GM19463 (cell line): Measurements from ENCODE around the gene SYMPK.

Experiments
- ATAC-seq: cut with Tn5 transposase; IDR thresholded peaks from one replicate; pipeline ENCODE4 v1.9.1; 2021; ENCODE audit warnings: mild to moderate bottlenecking, moderate library complexity; ENCODE audit not compliant: unreplicated experiment

SYMPK gene

GRCh38 chr19:45826934-45827333, 36.0 kb downstream of the SYMPK start:
- no peak for ATAC-seq

GRCh38 chr19:45825917-45826893, 36.7 kb downstream of the SYMPK start:
- no peak for ATAC-seq

GRCh38 chr19:45825263-45825605, 37.7 kb downstream of the SYMPK start:
- ATAC-seq, result no peak

GRCh38 chr19:45824531-45825262, 38.2 kb downstream of the SYMPK start:
- no peak for ATAC-seq

- no peak for ATAC-seq
These were observed 38.9 kb downstream of the SYMPK start for GRCh38 chr19:45824041-45824471.

GRCh38 chr19:45823182-45823581, 39.8 kb downstream of the SYMPK start:
- no peak for ATAC-seq

- no peak for ATAC-seq
These were observed 40.2 kb downstream of the SYMPK start for GRCh38 chr19:45822716-45823115.

GRCh38 chr19:45821570-45821969, 41.4 kb downstream of the SYMPK start:
- no peak for ATAC-seq

GRCh38 chr19:45821103-45821521, 41.8 kb downstream of the SYMPK start:
- no peak for ATAC-seq

GRCh38 chr19:45820413-45821102, 42.4 kb downstream of the SYMPK start:
- no peak for ATAC-seq

- no peak for ATAC-seq
These were observed 43.2 kb downstream of the SYMPK start for GRCh38 chr19:45819769-45820168.

GRCh38 chr19:45817725-45818301, 45.1 kb downstream of the SYMPK start:
- ATAC-seq, result no peak

- ATAC-seq, result peak; percentile 92
These were observed 45.8 kb downstream of the SYMPK start for GRCh38 chr19:45817010-45817724.

GRCh38 chr19:45816236-45817009, 46.5 kb downstream of the SYMPK start:
- no peak for ATAC-seq

GRCh38 chr19:45815481-45816216, 47.3 kb downstream of the SYMPK start:
- ATAC-seq, result no peak

- ATAC-seq, result no peak
These were observed 48.0 kb downstream of the SYMPK start, which contains the start of gene RSPH6A for GRCh38 chr19:45814851-45815480. TSS of gene RSPH6A (minus strand) at chr19:45815308. CDS start at chr19:45815176, 132 bp downstream.

GRCh38 chr19:45814166-45814780, 48.7 kb downstream of the SYMPK start:
- no peak for ATAC-seq

- ATAC-seq, result no peak
These were observed 50.6 kb downstream of the SYMPK start for GRCh38 chr19:45812297-45812696.
